ENCODE measurements around the gene SDR39U1.

SDR39U1 gene

DNA sequence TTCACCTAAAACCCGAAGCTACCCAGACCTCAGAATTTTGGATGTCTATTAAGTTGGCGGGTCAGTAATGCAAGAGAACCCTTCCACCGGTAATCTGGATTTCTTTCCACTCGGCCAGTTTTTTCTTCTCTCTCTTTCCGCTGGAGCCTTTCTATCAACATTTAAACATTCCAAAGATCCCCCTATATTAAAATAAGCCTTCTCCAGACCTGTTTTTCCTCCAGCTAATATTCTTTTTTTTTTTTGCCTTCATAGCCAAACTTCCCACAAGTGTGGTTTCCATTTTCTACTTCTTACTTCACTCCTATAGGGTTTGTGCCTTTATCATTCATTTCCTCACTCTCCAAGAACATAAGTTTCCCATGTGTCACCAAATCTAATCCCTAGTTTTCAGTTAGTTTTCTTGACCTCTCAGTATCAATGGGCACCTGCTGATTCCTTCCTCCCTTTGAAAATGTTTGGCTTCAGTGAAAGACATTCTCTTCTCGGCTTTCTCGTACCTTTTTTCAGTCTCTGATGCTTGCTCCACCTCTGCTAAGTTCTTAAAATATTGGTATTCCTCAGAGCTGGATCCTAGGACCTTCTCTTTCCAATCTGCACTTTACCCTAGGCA lies 583 bp upstream of the SDR39U1 start:
- no peak for DNase-seq

- no peak for DNase-seq
Measured at GRCh38 chr14:24441904-24442239, 704 bp downstream of the SDR39U1 start.

DNA sequence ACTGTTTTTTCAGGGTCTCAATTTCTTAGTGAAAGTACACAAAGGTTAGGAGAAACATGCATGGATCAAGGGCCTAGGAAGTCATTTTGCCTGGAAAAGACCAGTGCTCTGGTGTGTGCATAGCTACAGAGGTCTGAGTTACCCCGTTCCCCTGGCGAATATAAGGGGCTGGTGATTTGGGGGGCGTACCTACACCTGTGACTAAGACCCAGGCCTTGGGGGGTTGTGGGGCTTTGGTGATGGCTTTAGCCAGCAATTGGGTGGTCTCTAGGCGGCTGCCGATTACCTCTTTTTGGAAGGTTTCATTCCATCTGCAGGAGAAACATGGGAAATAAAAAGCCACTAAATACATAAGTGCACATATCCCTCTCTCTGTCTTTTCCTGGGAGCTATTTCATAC lies 1.1 kb downstream of the SDR39U1 start:
- no peak for DNase-seq

DNA sequence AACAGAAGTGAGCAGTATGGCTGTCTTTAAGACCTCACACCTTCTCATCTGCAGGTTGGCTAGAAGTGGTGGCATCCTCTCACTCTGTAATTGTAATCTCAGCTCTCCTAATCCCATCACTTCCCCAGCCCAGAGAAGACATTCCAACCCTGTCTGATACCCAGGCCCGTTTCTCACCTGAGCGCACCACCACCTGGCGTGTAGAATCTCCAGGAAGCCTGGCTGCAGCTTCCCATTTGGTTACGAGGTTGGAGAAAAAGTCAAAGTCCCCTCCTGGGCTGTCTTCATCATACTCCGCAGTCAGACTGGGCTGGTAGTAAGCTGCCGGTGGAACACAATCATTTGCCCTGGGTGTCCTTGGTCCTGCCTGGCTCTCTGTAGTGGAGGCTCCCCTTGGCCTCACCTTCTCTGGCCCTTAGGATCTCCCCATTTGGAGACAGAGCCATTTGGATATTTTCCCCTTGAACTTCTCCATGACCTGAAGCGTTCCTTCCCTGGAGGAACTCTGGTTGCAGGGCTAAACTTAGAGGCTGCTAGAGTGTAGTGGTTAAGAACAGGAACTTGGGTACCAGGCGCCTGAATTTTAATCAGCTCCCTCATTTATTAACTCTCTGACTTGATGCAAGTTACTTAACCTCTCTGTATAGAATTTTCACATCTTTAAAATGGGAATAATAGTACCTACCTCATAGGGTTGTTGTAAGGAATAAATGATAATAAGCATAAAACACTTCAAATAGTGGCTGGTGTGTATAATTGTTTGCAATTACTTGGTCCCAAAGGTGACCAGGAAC lies 1.8 kb downstream of the SDR39U1 start:
- DNase-seq, result no peak

DNA sequence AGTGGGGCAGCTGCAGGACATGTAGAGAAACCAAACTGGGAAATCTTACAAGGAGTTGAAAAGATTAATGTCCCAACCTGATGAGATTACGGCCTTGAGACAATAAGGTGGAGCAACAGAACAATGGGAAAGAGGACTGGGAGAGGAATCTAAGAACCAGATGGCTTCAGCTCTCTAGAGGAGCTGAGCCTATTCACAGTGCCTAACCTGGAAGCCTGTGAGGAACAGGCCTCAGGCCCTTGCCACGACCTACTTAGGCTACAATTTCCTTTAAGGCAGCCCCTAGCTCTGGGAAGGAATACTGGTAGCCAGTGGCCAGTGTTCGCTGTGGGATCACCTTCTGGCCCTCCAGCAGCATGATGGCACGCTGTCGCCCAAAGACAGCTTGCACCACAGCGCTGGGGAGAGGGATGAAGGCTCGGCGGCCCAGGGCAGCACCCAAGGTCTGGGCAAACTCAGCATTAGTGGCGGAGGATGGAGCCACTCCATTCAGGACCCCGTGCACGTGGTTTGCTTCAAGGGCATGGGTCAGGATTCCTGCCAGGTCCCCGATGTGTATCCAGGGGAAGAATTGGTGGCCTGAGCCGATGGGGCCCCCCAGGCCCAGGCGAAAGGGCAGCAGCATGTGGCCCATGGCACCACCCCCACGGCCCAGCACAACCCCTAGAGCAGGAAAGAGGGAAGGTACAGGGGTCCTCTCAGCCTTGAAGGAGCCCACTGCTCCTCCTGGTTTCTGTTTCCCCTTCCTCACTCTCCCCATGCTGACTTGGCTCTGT lies 2.6 kb downstream of the SDR39U1 start:
- no peak for DNase-seq

DNA sequence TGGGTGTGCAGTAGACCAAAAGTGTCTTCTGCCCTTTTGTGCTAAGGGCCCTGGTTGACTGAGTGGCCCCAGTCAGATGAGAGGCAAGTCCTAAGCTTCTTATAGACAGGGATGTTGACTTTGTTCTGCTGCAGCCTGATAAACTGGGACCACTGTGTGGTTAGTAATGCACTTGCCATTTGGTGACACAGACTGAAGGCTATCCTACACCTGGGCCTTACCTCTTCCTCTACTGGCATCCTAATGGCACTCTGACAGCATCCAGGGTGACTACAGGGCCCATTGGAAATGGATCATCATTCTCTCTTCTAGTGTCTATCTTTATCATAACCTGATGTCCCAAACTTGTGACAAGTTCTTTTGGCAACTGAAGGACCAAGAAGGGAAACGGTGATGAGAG lies 3.3 kb downstream of the SDR39U1 start:
- DNase-seq, result no peak

- no peak for DNase-seq
Measured at GRCh38 chr14:24438223-24439097, 4.1 kb downstream of the SDR39U1 start.

- DNase-seq, result no peak
Measured at GRCh38 chr14:24437736-24438067, 4.9 kb downstream of the SDR39U1 start.

GRCh38 chr14:24437020-24437735 lies 5.4 kb downstream of the SDR39U1 start:
- no peak for DNase-seq

DNA sequence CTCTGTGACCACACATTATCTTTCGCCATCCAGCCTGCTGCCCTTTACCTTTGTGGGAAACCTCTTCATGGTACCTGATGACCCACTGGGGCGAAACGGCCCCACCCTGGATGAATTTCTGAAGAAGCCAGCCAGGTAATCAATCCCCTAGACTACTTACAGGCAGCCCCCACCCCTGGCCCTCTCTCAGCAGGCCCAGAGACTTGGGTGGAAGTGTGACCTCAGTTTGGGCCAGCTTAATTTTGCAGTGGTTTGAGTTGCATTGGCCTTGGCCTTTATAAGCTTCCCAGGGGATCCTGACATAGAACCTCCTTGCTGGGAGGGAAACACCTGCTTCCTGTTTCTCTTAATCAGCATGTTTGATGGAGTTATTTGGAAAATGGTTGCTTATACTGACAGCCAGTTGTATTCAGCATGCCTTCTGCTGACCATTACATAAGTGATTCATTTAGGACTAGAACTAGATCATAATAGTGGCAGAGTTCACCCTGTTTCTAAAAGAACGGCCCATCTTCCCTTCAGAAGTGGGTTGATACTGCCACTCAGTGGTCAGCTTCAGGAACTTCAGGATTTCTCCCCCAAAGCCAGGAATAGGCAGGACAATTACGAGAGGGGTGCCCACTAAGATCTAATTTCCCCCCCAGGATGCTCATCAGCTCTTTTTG lies 6.1 kb downstream of the SDR39U1 start:
- peak in 20 of 56 donors; percentile 6 to 69 (median 28) for DNase-seq

DNA sequence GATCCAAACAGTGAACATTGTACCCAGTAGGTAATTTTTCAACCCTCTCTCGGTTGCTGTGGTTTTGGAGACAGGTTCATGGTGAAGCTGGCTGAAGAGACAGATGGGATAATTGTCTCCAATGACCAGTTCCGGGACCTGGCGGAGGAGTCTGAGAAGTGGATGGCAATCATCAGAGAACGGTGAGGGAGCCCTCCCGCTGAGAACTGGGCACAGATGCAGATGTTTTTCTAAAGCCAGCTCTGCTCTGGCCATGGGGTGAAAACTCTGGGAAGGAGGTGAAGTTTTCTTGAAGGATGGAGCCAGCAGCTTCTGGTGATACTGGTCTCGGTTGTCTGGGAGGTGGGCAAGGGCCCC lies 6.6 kb downstream of the SDR39U1 start:
- DNase-seq, result no peak

DNA sequence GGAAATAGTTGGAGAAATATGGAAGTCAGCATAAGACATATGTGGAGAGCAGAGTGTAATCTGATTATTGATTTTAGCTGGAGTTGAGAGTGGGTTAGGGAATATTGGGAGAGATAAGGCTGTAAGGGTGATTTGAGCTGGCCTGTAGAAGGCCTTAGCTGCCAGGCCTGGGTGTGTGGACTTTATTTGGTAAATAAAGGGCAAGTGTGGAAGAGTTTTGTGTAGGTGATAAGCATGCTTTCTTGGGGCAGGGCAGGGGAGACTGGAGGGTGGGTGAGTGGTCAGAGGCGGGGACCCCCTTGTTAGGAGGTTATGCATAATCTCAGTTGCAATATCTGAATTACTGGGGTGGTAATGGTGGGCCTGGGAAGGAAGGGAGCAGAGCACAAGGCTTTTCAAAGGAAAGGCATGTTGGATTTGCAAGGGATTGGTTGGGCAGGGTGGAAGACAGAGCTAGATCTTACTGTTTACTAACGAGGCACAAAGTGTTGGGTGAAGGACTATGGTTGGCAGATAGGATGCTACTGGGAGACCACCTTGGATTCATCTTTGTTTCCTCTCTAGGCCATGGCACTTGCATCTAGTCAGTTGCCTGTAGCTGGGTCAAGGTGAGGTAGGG lies 7.3 kb downstream of the SDR39U1 start:
- DNase-seq, result no peak

GRCh38 chr14:24434676-24435075 lies 7.9 kb downstream of the SDR39U1 start:
- DNase-seq, result no peak

DNA sequence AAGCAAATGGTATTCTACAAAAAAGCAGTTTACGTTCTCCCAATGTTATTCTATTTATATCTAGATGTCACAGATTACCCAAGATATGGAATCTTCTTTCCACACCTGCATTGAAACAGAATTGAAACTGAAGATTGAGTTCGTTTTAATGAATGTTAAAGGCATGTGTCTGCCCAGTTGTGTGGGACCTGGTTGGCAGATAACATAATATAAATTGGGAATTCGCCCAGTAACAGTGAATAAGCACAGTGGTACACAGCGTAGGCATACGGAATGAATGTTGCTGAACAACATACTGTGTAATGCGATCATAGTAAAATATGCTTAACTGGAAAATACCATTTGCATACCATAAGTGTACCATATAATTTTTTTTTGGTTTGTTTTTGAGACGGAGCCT lies 8.5 kb downstream of the SDR39U1 start:
- no peak for DNase-seq

DNA sequence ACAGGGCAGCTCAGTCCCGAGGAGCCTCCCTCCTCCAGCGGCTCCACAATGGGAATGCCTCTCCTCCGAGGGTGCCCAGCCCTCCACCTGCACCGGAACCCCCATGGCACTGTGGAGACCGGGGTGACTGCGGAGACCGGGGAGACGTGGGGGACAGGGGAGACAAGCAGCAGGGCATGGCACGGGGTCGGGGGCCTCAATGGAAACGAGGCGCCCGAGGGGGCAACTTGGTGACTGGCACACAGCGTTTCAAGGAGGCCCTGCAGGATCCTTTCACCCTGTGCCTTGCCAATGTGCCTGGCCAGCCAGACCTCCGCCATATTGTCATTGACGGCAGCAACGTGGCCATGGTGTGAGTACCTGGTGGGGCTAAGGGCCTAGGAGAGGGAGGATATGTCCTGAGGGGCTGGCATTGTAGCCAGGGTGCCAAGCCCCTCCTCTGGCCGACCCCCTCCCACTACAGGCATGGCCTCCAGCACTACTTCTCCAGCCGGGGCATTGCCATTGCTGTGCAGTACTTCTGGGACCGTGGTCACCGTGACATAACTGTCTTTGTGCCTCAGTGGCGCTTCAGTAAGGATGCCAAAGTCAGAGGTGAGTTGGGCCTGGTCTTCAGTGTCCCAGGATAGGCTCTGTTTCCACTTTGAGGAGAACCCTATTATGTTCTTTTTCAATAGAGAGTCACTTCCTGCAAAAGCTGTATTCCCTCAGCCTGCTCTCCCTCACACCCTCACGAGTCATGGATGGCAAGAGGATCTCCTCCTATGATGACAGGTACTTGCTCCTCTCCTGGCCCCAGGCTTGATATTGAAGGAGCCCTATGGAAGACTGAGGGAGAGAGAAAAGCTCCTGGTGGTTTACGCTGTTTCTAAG lies 10.1 kb downstream of the SDR39U1 start:
- DNase-seq, result no peak

DNA sequence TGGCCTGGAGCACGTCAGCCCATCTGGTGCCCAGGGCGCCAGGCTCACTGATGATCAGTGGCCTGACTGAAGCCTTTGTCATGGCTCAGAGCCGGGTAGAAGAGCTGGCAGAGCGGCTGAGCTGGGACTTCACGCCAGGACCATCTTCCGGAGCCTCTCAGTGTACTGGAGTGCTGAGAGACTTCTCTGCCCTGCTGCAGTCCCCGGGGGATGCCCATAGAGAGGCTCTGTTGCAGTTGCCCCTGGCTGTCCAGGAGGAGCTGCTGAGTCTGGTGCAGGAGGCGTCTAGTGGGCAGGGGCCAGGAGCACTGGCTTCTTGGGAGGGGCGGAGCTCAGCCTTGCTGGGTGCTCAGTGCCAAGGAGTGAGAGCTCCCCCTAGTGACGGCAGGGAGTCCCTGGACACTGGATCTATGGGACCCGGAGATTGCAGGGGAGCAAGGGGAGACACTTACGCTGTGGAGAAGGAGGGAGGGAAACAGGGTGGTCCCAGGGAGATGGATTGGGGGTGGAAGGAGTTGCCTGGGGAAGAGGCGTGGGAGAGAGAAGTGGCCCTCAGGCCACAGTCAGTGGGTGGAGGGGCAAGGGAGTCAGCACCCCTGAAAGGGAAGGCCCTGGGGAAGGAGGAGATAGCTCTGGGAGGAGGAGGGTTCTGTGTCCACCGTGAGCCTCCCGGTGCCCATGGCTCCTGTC lies 10.9 kb downstream of the SDR39U1 start:
- peak in 51 of 56 donors; percentile 15 to 83 (median 54) for DNase-seq

- no peak for DNase-seq
Measured at GRCh38 chr14:24430682-24431568, 11.7 kb downstream of the SDR39U1 start.

All from amygdala (tissue), 56 donors.